ENCODE measurements around the gene DFFA.

DNA sequence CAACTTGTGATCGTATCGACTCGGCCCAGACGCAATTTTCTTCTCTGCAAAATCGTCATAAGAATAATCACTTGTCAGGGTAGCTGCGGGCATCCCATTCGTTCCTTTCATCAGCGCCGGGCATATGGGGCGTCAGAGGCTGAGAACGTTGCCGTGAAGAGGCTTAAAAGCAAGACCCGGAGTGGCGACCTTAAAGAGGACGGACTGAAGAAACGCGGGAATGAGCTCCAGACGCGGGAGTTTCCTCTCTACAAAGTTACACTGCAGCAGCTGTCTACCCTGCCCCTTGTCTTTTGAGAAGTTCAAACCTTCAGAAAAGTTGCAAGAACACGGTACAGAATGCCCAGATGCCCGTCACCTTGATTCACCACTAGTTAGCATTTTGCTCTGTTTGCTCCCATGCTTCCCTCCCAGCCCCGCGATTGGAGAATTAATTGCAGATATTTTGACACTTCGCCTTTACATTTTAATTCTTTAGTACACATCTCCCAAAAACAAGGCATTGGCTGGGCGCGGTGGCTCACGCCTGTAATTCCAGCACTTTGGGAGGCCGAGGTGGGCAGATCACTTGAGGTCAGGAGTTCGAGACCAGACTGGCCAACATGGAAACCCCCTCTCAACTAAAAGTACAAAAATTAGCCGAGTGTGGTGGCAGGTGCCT is 41.1 kb downstream of the DFFA start:
- TF ChIP-seq TAF1 (IDR thresholded peaks at IDR 0.05; ENCODE audit: borderline replicate concordance, insufficient read depth, low read length): no peak
- no peak; the same call in 1 of the 2 replicates for TF ChIP-seq POLR2AphosphoS5 (IDR thresholded peaks at IDR 0.05; ENCODE audit: low read depth, low read length)
- TF ChIP-seq SIN3A (IDR thresholded peaks at IDR 0.05; ENCODE audit: borderline replicate concordance, insufficient read depth, low read length): no peak
- TF ChIP-seq, protein P1, sequence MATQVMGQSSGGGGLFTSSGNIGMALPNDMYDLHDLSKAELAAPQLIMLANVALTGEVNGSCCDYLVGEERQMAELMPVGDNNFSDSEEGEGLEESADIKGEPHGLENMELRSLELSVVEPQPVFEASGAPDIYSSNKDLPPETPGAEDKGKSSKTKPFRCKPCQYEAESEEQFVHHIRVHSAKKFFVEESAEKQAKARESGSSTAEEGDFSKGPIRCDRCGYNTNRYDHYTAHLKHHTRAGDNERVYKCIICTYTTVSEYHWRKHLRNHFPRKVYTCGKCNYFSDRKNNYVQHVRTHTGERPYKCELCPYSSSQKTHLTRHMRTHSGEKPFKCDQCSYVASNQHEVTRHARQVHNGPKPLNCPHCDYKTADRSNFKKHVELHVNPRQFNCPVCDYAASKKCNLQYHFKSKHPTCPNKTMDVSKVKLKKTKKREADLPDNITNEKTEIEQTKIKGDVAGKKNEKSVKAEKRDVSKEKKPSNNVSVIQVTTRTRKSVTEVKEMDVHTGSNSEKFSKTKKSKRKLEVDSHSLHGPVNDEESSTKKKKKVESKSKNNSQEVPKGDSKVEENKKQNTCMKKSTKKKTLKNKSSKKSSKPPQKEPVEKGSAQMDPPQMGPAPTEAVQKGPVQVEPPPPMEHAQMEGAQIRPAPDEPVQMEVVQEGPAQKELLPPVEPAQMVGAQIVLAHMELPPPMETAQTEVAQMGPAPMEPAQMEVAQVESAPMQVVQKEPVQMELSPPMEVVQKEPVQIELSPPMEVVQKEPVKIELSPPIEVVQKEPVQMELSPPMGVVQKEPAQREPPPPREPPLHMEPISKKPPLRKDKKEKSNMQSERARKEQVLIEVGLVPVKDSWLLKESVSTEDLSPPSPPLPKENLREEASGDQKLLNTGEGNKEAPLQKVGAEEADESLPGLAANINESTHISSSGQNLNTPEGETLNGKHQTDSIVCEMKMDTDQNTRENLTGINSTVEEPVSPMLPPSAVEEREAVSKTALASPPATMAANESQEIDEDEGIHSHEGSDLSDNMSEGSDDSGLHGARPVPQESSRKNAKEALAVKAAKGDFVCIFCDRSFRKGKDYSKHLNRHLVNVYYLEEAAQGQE (IDR thresholded peaks at IDR 0.05; ENCODE audit: insufficient read depth in 1 of 2, low read depth in 2 of 2, low read length in 2 of 2): no peak

Data from PFSK-1 (cell line).